SK-N-SH treated with all-trans-retinoic acid at 6 μM for 48 hours (cell line): ENCODE results near the gene UFD1.

Experiments
- ATAC-seq: fragments of 200-7000 bp; cut with Tn5 transposase; 3 replicates; pipeline ENCODE4 v1.9.1; 2020; ENCODE audit warnings: mild to moderate bottlenecking, moderate library complexity
- BACH2 ChIP-seq: fragments of 250-450 bp; sonication (Bioruptor Pico); IDR thresholded peaks from 2 replicates; pipeline ENCODE4 v1.9.0; 2021; ENCODE audit warnings: mild to moderate bottlenecking, borderline replicate concordance
- CREB5 ChIP-seq: fragments of 250-450 bp; sonication (Bioruptor Pico); IDR thresholded peaks from 2 replicates; pipeline ENCODE4 v1.5.1; 2020; ENCODE audit warnings: low read depth, mild to moderate bottlenecking, moderate library complexity
- CSRNP3 ChIP-seq: fragments of 250-450 bp; sonication (Bioruptor Pico); IDR thresholded peaks from 2 replicates; pipeline ENCODE4 v1.5.1; 2021; ENCODE audit warnings: mild to moderate bottlenecking, moderate library complexity
- ESRRG ChIP-seq: fragments of 250-450 bp; sonication (Bioruptor Pico); IDR thresholded peaks from 2 replicates; pipeline ENCODE4 v1.6.1; 2021; ENCODE audit warnings: mild to moderate bottlenecking
- ISL1 ChIP-seq: fragments of 250-450 bp; sonication (Bioruptor Pico); IDR thresholded peaks from 2 replicates; pipeline ENCODE4 v2.1.2; 2022; ENCODE audit warnings: mild to moderate bottlenecking, moderate library complexity
- PATZ1 ChIP-seq: fragments of 250-450 bp; sonication (Bioruptor Pico); IDR thresholded peaks from 2 replicates; pipeline ENCODE4 v1.8.0; 2020; ENCODE audit warnings: mild to moderate bottlenecking, moderate library complexity, borderline replicate concordance
- PPARA ChIP-seq: fragments of 250-450 bp; sonication (Bioruptor Pico); IDR thresholded peaks from 2 replicates; pipeline ENCODE4 v1.5.0; 2020; ENCODE audit warnings: mild to moderate bottlenecking, borderline replicate concordance
- RARB ChIP-seq: fragments of 250-450 bp; sonication (Bioruptor Pico); IDR thresholded peaks from 2 replicates; pipeline ENCODE4 v1.8.0; 2021; ENCODE audit warnings: mild to moderate bottlenecking, moderate library complexity
- SNAI2 ChIP-seq: fragments of 250-450 bp; sonication (Bioruptor Pico); IDR thresholded peaks from 2 replicates; pipeline ENCODE4 v1.5.0; 2020; ENCODE audit warnings: mild to moderate bottlenecking, moderate library complexity
- TCF4 ChIP-seq: fragments of 250-450 bp; sonication (Bioruptor Pico); IDR thresholded peaks from 2 replicates; pipeline ENCODE4 v1.8.0; 2021; ENCODE audit warnings: mild to moderate bottlenecking, moderate library complexity, borderline replicate concordance
- TSHZ2 ChIP-seq: fragments of 250-450 bp; sonication (Bioruptor Pico); IDR thresholded peaks from 2 replicates; pipeline ENCODE4 v1.5.0; 2020; ENCODE audit warnings: mild to moderate bottlenecking, moderate library complexity
- ZFP3 ChIP-seq: fragments of 250-450 bp; sonication (Bioruptor Pico); IDR thresholded peaks from 2 replicates; pipeline ENCODE4 v1.5.0; 2020; ENCODE audit warnings: mild to moderate bottlenecking, moderate library complexity
- ZFP30 ChIP-seq: fragments of 450-650 bp; formaldehyde crosslinking; IDR thresholded peaks from 2 replicates; pipeline ENCODE4 v1.5.0; 2022; ENCODE audit warnings: mild to moderate bottlenecking, moderate library complexity
- ZNF70 ChIP-seq: fragments of 450-650 bp; formaldehyde crosslinking; IDR thresholded peaks from 2 replicates; pipeline ENCODE4 v1.5.0; 2020; ENCODE audit warnings: mild to moderate bottlenecking, moderate library complexity

The UFD1 gene

GRCh38 chr22:19401483-19401882, 77.5 kb downstream of the UFD1 start (continued):
- no peak for TF ChIP-seq CREB5 (CRISPR knock-in tag)
- TF ChIP-seq CSRNP3 (CRISPR knock-in tag): no peak
- TF ChIP-seq TCF4: no peak
- no peak for TF ChIP-seq ZNF70 (CRISPR knock-in tag)

GRCh38 chr22:19400881-19401280, 78.1 kb downstream of the UFD1 start:
- TF ChIP-seq ISL1 (CRISPR knock-in tag) (no peak), ZNF70 (CRISPR knock-in tag) (no peak), ZFP30 (CRISPR knock-in tag) (no peak), TSHZ2 (CRISPR knock-in tag) (no peak), RARB (CRISPR knock-in tag) (no peak), SNAI2 (CRISPR knock-in tag) (no peak), PPARA (CRISPR knock-in tag) (no peak), ZFP3 (CRISPR knock-in tag) (no peak), ESRRG (CRISPR knock-in tag) (no peak), BACH2 (CRISPR knock-in tag) (no peak), PATZ1 (CRISPR knock-in tag) (no peak)
- ATAC-seq: no peak
